Neural cell (in vitro differentiated cells): ENCODE measurements around the gene STAU1. TPM values are rescaled to one million over a fixed set of nuclear protein-coding genes. Genes with fewer than 3 reads are reported as not detected.

ENCODE experiments used
- H2AFZ ChIP-seq: fragments of 200-600, 300-800 bp; sonication (generic), shearing (Covaris generic); 2 replicates; pipeline ENCODE4 v1.6.0; 2014; ENCODE audit warnings: low read depth, mild to moderate bottlenecking, antibody characterized with exemption, low read length, moderate library complexity
- H3F3A ChIP-seq: fragments of 200-600 bp; shearing (Covaris generic); 2 replicates; pipeline ENCODE4 v1.6.1; 2016; ENCODE audit warnings: mild to moderate bottlenecking, moderate library complexity, mixed read lengths, antibody characterized with exemption, low read length; ENCODE audit not compliant: insufficient read depth, poor library complexity, severe bottlenecking
- H3K27ac ChIP-seq: fragments of 200-600, 300-800 bp; sonication (generic), shearing (Covaris generic); 2 replicates; pipeline ENCODE4 v1.5.1; 2014; ENCODE audit warnings: mild to moderate bottlenecking, low read length, moderate library complexity
- H3K27me3 ChIP-seq: fragments of 300-800, 200-600 bp; sonication (generic), shearing (Covaris generic); 2 replicates; pipeline ENCODE4 v1.6.0; 2014; ENCODE audit warnings: mild to moderate bottlenecking, low read depth, low read length, moderate library complexity; ENCODE audit not compliant: insufficient read depth
- H3K36me3 ChIP-seq: fragments of 300-800, 200-600 bp; sonication (generic), shearing (Covaris generic); 2 replicates; pipeline ENCODE4 v1.5.1; 2014; ENCODE audit warnings: mild to moderate bottlenecking, antibody characterized with exemption, low read length, moderate library complexity; ENCODE audit not compliant: insufficient read depth
- H3K4me2 ChIP-seq: fragments of 300-800, 200-600 bp; sonication (generic), shearing (Covaris generic); 2 replicates; pipeline ENCODE4 v1.6.0; 2014; ENCODE audit warnings: mild to moderate bottlenecking, low read length
- H3K4me3 ChIP-seq: fragments of 300-800, 200-600 bp; sonication (generic), shearing (Covaris generic); 2 replicates; pipeline ENCODE4 v1.5.1; 2014; ENCODE audit warnings: mild to moderate bottlenecking, low read length, moderate library complexity
- H3K79me2 ChIP-seq: fragments of 200-600 bp; shearing (Covaris generic); replicated peaks from 2 replicates; pipeline ENCODE4 v1.6.0; 2014; ENCODE audit warnings: mild to moderate bottlenecking, low read length, moderate library complexity; ENCODE audit not compliant: insufficient read depth
- H3K9ac ChIP-seq: fragments of 300-800, 200-600 bp; sonication (generic), shearing (Covaris generic); 2 replicates; pipeline ENCODE4 v1.6.1; 2016; ENCODE audit warnings: mild to moderate bottlenecking, low read length, mixed read lengths
- H3K9me2 ChIP-seq: fragments of 200-600 bp; shearing (Covaris generic); 2 replicates; pipeline ENCODE4 v1.6.1; 2016; ENCODE audit warnings: mild to moderate bottlenecking, low read length, mixed read lengths; ENCODE audit not compliant: insufficient read depth
- H3K9me3 ChIP-seq: fragments of 200-600, 300-800 bp; sonication (generic), shearing (Covaris generic); 2 replicates; pipeline ENCODE4 v1.6.1; 2016; ENCODE audit warnings: mild to moderate bottlenecking, mixed run types, low read length, moderate library complexity, mixed read lengths
- H4K20me1 ChIP-seq: fragments of 200-600 bp; shearing (Covaris generic); 2 replicates; pipeline ENCODE4 v1.6.1; 2016; ENCODE audit warnings: mild to moderate bottlenecking, mixed run types; ENCODE audit not compliant: insufficient read depth
- CTCF ChIP-seq: fragments of 450-650 bp; IDR thresholded peaks from 2 replicates; pipeline ENCODE4 v1.5.1; 2014; ENCODE audit warnings: antibody characterized with exemption, mild to moderate bottlenecking, moderate library complexity; ENCODE audit not compliant: poor library complexity, severe bottlenecking
- EP300 ChIP-seq: fragments of 450-650 bp; conservative IDR thresholded peaks from 2 replicates; pipeline ENCODE4 v1.6.1; 2014; ENCODE audit warnings: antibody characterized with exemption, mild to moderate bottlenecking, moderate library complexity; ENCODE audit not compliant: poor library complexity, severe bottlenecking
- EZH2 ChIP-seq: fragments of 200-600, 300-800 bp; shearing (Covaris generic), sonication (generic); IDR thresholded peaks from 2 replicates; pipeline ENCODE4 v1.6.1; 2014; ENCODE audit warnings: antibody characterized with exemption, low read length, borderline replicate concordance, mild to moderate bottlenecking; ENCODE audit not compliant: insufficient read depth, poor library complexity, severe bottlenecking
- MXI1 ChIP-seq: fragments of 450-650 bp; conservative IDR thresholded peaks from 2 replicates; pipeline ENCODE4 v1.6.1; 2014; ENCODE audit warnings: antibody characterized with exemption, mild to moderate bottlenecking; ENCODE audit not compliant: poor library complexity, severe bottlenecking
- POLR2AphosphoS5 ChIP-seq: IDR thresholded peaks from 2 replicates; pipeline ENCODE4 v1.6.1; 2012
- RAD21 ChIP-seq: fragments of 450-650 bp; conservative IDR thresholded peaks from 2 replicates; pipeline ENCODE4 v1.6.1; 2014; ENCODE audit warnings: antibody characterized with exemption, mild to moderate bottlenecking, moderate library complexity
- SMC3 ChIP-seq: fragments of 450-650 bp; conservative IDR thresholded peaks from 2 replicates; pipeline ENCODE4 v1.6.1; 2014; ENCODE audit warnings: antibody characterized with exemption, mild to moderate bottlenecking, moderate library complexity; ENCODE audit not compliant: poor library complexity
- TAF1 ChIP-seq: IDR thresholded peaks from 2 replicates; pipeline ENCODE4 v1.6.1; 2012; ENCODE audit warnings: low read depth
- polyA plus RNA-seq: library from polyadenylated mRNA; depleted of rRNA; stranded (reverse); fragments of >200 nt; gene quantifications from 2 replicates; pipeline ENCODE4 v1.2.3, GENCODE V29; 2014
- TF ChIP-seq, protein P1 (sequence below): IDR thresholded peaks from 2 replicates; pipeline ENCODE4 v1.6.1; 2012; ENCODE audit warnings: borderline replicate concordance

The STAU1 gene
- polyA plus RNA-seq, 1 donor from 2014 or later, result 43.1 TPM

GRCh38 chr20:49147296-49147695 lies 40.8 kb downstream of the STAU1 start:
- TF ChIP-seq EZH2, result no peak
- no peak for TF ChIP-seq EP300
- TF ChIP-seq RAD21, result no peak
- no peak for TF ChIP-seq SMC3
- no peak for TF ChIP-seq CTCF
- no peak for TF ChIP-seq POLR2AphosphoS5
- TF ChIP-seq, protein P1, sequence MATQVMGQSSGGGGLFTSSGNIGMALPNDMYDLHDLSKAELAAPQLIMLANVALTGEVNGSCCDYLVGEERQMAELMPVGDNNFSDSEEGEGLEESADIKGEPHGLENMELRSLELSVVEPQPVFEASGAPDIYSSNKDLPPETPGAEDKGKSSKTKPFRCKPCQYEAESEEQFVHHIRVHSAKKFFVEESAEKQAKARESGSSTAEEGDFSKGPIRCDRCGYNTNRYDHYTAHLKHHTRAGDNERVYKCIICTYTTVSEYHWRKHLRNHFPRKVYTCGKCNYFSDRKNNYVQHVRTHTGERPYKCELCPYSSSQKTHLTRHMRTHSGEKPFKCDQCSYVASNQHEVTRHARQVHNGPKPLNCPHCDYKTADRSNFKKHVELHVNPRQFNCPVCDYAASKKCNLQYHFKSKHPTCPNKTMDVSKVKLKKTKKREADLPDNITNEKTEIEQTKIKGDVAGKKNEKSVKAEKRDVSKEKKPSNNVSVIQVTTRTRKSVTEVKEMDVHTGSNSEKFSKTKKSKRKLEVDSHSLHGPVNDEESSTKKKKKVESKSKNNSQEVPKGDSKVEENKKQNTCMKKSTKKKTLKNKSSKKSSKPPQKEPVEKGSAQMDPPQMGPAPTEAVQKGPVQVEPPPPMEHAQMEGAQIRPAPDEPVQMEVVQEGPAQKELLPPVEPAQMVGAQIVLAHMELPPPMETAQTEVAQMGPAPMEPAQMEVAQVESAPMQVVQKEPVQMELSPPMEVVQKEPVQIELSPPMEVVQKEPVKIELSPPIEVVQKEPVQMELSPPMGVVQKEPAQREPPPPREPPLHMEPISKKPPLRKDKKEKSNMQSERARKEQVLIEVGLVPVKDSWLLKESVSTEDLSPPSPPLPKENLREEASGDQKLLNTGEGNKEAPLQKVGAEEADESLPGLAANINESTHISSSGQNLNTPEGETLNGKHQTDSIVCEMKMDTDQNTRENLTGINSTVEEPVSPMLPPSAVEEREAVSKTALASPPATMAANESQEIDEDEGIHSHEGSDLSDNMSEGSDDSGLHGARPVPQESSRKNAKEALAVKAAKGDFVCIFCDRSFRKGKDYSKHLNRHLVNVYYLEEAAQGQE, result no peak
- TF ChIP-seq MXI1, result no peak
- TF ChIP-seq TAF1, result no peak
- Histone ChIP-seq H3K9ac (no peak overlapping the region), H3K4me3 (no peak overlapping the region), H3K9me3 (no peaks in the 10 kb centered on the region), H3K4me2 (no peak overlapping the region), H3K9me2 (no peaks in the 10 kb centered on the region), H3K36me3 (no peaks in the 10 kb centered on the region), H3K27ac (no peak overlapping the region), H3F3A (no peaks in the 10 kb centered on the region), H4K20me1 (no peaks in the 10 kb centered on the region), H3K27me3 (no peaks in the 10 kb centered on the region), H2AFZ (no peak overlapping the region), H3K79me2 (no peaks in the 10 kb centered on the region)

- Histone ChIP-seq H3K9ac (no peak overlapping the region), H3K27ac (no peak overlapping the region), H3K4me3 (no peak overlapping the region), H4K20me1 (no peaks in the 10 kb centered on the region), H3K36me3 (no peaks in the 10 kb centered on the region), H3K9me2 (no peaks in the 10 kb centered on the region), H3K4me2 (no peak overlapping the region), H2AFZ (no peak overlapping the region), H3K9me3 (no peaks in the 10 kb centered on the region), H3K79me2 (no peaks in the 10 kb centered on the region), H3F3A (no peaks in the 10 kb centered on the region), H3K27me3 (no peaks in the 10 kb centered on the region)
- TF ChIP-seq TAF1 (no peak), CTCF (no peak), MXI1 (no peak), EP300 (no peak), RAD21 (no peak), SMC3 (no peak), EZH2 (no peak), POLR2AphosphoS5 (no peak)
- TF ChIP-seq, protein P1, result no peak
Observed at GRCh38 chr20:49146442-49147225, 41.5 kb downstream of the STAU1 start.
